Left lung (tissue), 10 donors: ENCODE data around the gene SEPTIN8. TPM values are rescaled to one million over a fixed set of nuclear protein-coding genes. Genes with fewer than 3 reads are reported as not detected.

Experiments used
- ATAC-seq: fragments of 200-7000 bp; cut with Tn5 transposase; one replicate; pipeline ENCODE4 v1.9.1; 2020; ENCODE audit warnings: moderate library complexity
- DNase-seq, 4 donors: peaks; one replicate each; pipeline ENCODE4 v3.0.0-alpha.2; 2013 to 2020
- H3K27ac ChIP-seq, 2 donors: fragments of 200-600 bp; sonication (generic) in 1 of 2; one replicate each; pipeline versions ENCODE4 v1.5.0 to v1.8.0; 2020 to 2021
- H3K27me3 ChIP-seq, 2 donors: fragments of 200-600 bp; sonication (generic) in 1 of 2; one replicate each; pipeline versions ENCODE4 v1.5.0 to v1.8.0; 2020 to 2021
- H3K36me3 ChIP-seq, 2 donors: fragments of 200-600 bp; sonication (generic) in 1 of 2; one replicate each; pipeline versions ENCODE4 v1.5.0 to v1.8.0; 2020 to 2021
- H3K4me1 ChIP-seq, 2 donors: fragments of 200-600 bp; one replicate each; pipeline ENCODE4 v1.8.0; 2021
- H3K4me3 ChIP-seq, 2 donors: fragments of 200-600 bp; sonication (generic) in 1 of 2; one replicate each; pipeline versions ENCODE4 v1.5.0 to v1.8.0; 2020 to 2021; ENCODE audit warnings: mild to moderate bottlenecking in 1 of 2
- H3K9me3 ChIP-seq, 2 donors: fragments of 200-600 bp; sonication (generic) in 1 of 2; one replicate each; pipeline versions ENCODE4 v1.5.0 to v1.8.0; 2020 to 2021
- CTCF ChIP-seq, 2 donors: fragments of 200-600 bp; sonication (generic) in 1 of 2; IDR thresholded peaks; one replicate each; pipeline versions ENCODE4 v1.5.0 to v1.8.0; 2021; ENCODE audit warnings: antibody characterized with exemption in 2 of 2
- intact Hi-C, 2 donors: fragments of 100-400 bp; cut with DNase I; formaldehyde crosslinking; loops; one replicate each; pipeline versions ENCODE4 v1.11.2 to v1.14.2; 2022
- polyA plus RNA-seq, 6 donors: library from polyadenylated mRNA; unstranded; fragments of 120-200 nt; gene quantifications; one replicate each; pipeline ENCODE4 v1.2.1, GENCODE V29; 2013; ENCODE audit not compliant: insufficient read length in 6 of 6
- total RNA-seq, 2 donors: library from RNA; stranded (reverse); fragmentation: NEBNext Ultra II Directional; extraction: Animal tissue kit (Norgen Biotek cat#: 25700); gene quantifications; one replicate each; pipeline ENCODE4 v1.2.1, GENCODE V29; 2021
- donor health status: DM: no; HTN: yes; CAD: no.
- donor health status: DM: no; HTN: no; CAD: no.

SEPTIN8 gene
- total and polyA plus RNA-seq, 8 donors = 38.8 to 73.8 (median 60.5) TPM

- TF ChIP-seq CTCF (IDR thresholded peaks at IDR 0.05) = no peak
- ATAC-seq = no peak
- Histone ChIP-seq H3K4me1 (no peaks in the 10 kb centered on the region), H3K27ac (no peak overlapping the region), H3K9me3 (no peaks in the 10 kb centered on the region), H3K36me3 (no peaks in the 10 kb centered on the region), H3K27me3 (no peaks in the 10 kb centered on the region), H3K4me3 (no peak overlapping the region)
- intact Hi-C loops = no loop called here
- no peak for DNase-seq
These were observed 13.3 kb upstream of the SEPTIN8 start for GRCh38 chr5:132790201-132790865.

- no peak for TF ChIP-seq CTCF (IDR thresholded peaks at IDR 0.05)
These were observed 12.2 kb upstream of the SEPTIN8 start for GRCh38 chr5:132788990-132789886.

GRCh38 chr5:132788508-132788907, 11.5 kb upstream of the SEPTIN8 start:
- Histone ChIP-seq H3K27ac (no peak overlapping the region), H3K4me1 (no peaks in the 10 kb centered on the region), H3K9me3 (no peaks in the 10 kb centered on the region), H3K4me3 (no peak overlapping the region), H3K27me3 (peaks cover 0 to 3% of the 10 kb centered on the region in 2 donors), H3K36me3 (no peaks in the 10 kb centered on the region)
- intact Hi-C loops = no loop called here
- DNase-seq (no peak), ATAC-seq (no peak)
- no peak for TF ChIP-seq CTCF (IDR thresholded peaks at IDR 0.05)

More at GRCh38 chr5:132788990-132789886, 12.2 kb upstream of the SEPTIN8 start:
- intact Hi-C loops = no loop called here
- no peaks in the 10 kb centered on the region for H3K9me3 ChIP-seq
- DNase-seq (no peak), ATAC-seq (no peak)
- H3K27ac ChIP-seq = no peak overlapping the region
- no peaks in the 10 kb centered on the region for H3K36me3 ChIP-seq
- no peak overlapping the region for H3K4me3 ChIP-seq
- no peaks in the 10 kb centered on the region for H3K27me3 ChIP-seq
- H3K4me1 ChIP-seq = no peaks in the 10 kb centered on the region

GRCh38 chr5:132787076-132787475, 10.0 kb upstream of the SEPTIN8 start:
- intact Hi-C loops = no loop called here
- no peaks in the 10 kb centered on the region for H3K9me3 ChIP-seq
- no peak for ATAC-seq
- no peak overlapping the region for H3K4me3 ChIP-seq
- no peak for DNase-seq
- TF ChIP-seq CTCF (IDR thresholded peaks at IDR 0.05) = no peak
- peaks cover 0 to 7% of the 10 kb centered on the region in 2 donors for H3K4me1 ChIP-seq
- no peak overlapping the region for H3K27ac ChIP-seq
- no peaks in the 10 kb centered on the region for H3K36me3 ChIP-seq
- peaks cover 0 to 12% of the 10 kb centered on the region in 2 donors for H3K27me3 ChIP-seq

GRCh38 chr5:132785864-132786263, 8.8 kb upstream of the SEPTIN8 start:
- Histone ChIP-seq H3K27me3 (peaks cover 0 to 12% of the 10 kb centered on the region in 2 donors), H3K9me3 (no peaks in the 10 kb centered on the region), H3K27ac (no peak overlapping the region), H3K4me3 (no peak overlapping the region), H3K4me1 (peaks cover 0 to 7% of the 10 kb centered on the region in 2 donors), H3K36me3 (no peaks in the 10 kb centered on the region)
- TF ChIP-seq CTCF (IDR thresholded peaks at IDR 0.05) = no peak
- intact Hi-C loops = no loop called here
- no peak for ATAC-seq
- no peak for DNase-seq
